K562 (cell line): ENCODE data around the gene ATAD3C. TPM values are rescaled to one million over a fixed set of nuclear protein-coding genes. Genes with fewer than 3 reads are reported as not detected.

Experiments used
- BHLHE40 ChIP-seq: IDR thresholded peaks from 2 replicates; pipeline ENCODE4 v1.6.1; 2011; ENCODE audit warnings: low read length, improper control_type of control experiment
- CTCF ChIP-seq, 3 experiments: IDR thresholded peaks in 2 of 3; conservative IDR thresholded peaks in 1 of 3; 2 replicates each; pipeline ENCODE4 v1.5.1; 2011 to 2012; ENCODE audit warnings: low read length in 3 of 3, mild to moderate bottlenecking in 3 of 3, control low read depth in 2 of 3, improper control_type of control experiment in 1 of 3, inconsistent platforms in 1 of 3, low read depth in 1 of 3, mixed read lengths in 1 of 3, moderate library complexity in 1 of 3; ENCODE audit not compliant: insufficient read depth in 2 of 3
- DPF2 ChIP-seq: fragments of 450-650 bp; IDR thresholded peaks from 2 replicates; pipeline ENCODE4 v1.6.1; 2016
- EHMT2 ChIP-seq: fragments of 450-650 bp; IDR thresholded peaks from 2 replicates; pipeline ENCODE4 v1.6.1; 2018; ENCODE audit warnings: antibody characterized with exemption
- ETS1 ChIP-seq: conservative IDR thresholded peaks from 2 replicates; pipeline ENCODE4 v1.6.1; 2011; ENCODE audit warnings: low read depth, mild to moderate bottlenecking, low read length; ENCODE audit not compliant: control insufficient read depth
- FOXJ2 ChIP-seq: fragments of 200-800 bp; sonication (Bioruptor generic); IDR thresholded peaks from 2 replicates; pipeline ENCODE4 v1.6.1; 2016; ENCODE audit warnings: missing genetic modification characterization, missing compliant biosample characterization
- GTF3C2 ChIP-seq: IDR thresholded peaks from 3 replicates; pipeline ENCODE4 v1.6.1; 2011; ENCODE audit warnings: borderline replicate concordance, mild to moderate bottlenecking, moderate library complexity; ENCODE audit not compliant: insufficient read length; ENCODE audit errors: extremely low read depth
- KLF13 ChIP-seq: fragments of 450-650 bp; IDR thresholded peaks from 2 replicates; pipeline ENCODE4 v1.6.1; 2016; ENCODE audit warnings: missing genetic modification characterization, low read depth, mild to moderate bottlenecking, missing compliant biosample characterization, moderate library complexity, borderline replicate concordance
- MAX ChIP-seq: sonication (generic); formaldehyde crosslinking; IDR thresholded peaks from 2 replicates; pipeline ENCODE4 v1.9.0; 2022; ENCODE audit warnings: mild to moderate bottlenecking, missing genetic modification reagents
- MEF2D ChIP-seq: conservative IDR thresholded peaks from 2 replicates; pipeline ENCODE4 v1.6.1; 2016; ENCODE audit warnings: low read depth, missing genetic modification characterization, missing compliant biosample characterization
- SMARCC2 ChIP-seq: fragments of 450-650 bp; IDR thresholded peaks from 2 replicates; pipeline ENCODE4 v1.6.1; 2017; ENCODE audit warnings: antibody characterized with exemption, moderate library complexity, mild to moderate bottlenecking, low read depth
- SOX6 ChIP-seq: fragments of 450-650 bp; IDR thresholded peaks from 2 replicates; pipeline ENCODE4 v1.6.1; 2014; ENCODE audit warnings: mild to moderate bottlenecking
- TBL1XR1 ChIP-seq, 2 experiments: IDR thresholded peaks; 2 replicates each; pipeline ENCODE4 v1.6.1; 2012; ENCODE audit warnings: improper control_type of control experiment in 2 of 2, low read length in 2 of 2, mild to moderate bottlenecking in 1 of 2
- UBTF ChIP-seq, 2 experiments: IDR thresholded peaks; 2 replicates each; pipeline ENCODE4 v1.6.1; 2012; ENCODE audit warnings: improper control_type of control experiment in 2 of 2, low read depth in 2 of 2, low read length in 2 of 2, borderline replicate concordance in 1 of 2
- ZKSCAN3 ChIP-seq: fragments of 250-450 bp; sonication (Bioruptor Pico); IDR thresholded peaks from 2 replicates; pipeline ENCODE4 v1.4.0; 2020
- ZNF146 ChIP-seq: IDR thresholded peaks from one replicate; pipeline ENCODE4 v1.6.1; 2018; ENCODE audit warnings: missing compliant biosample characterization; ENCODE audit not compliant: unreplicated experiment
- ZNF175 ChIP-seq: fragments of 200-800 bp; sonication (Bioruptor generic); IDR thresholded peaks from 2 replicates; pipeline ENCODE4 v1.6.1; 2016; ENCODE audit warnings: low read depth, mild to moderate bottlenecking, missing genetic modification characterization, missing compliant biosample characterization
- ZNF444 ChIP-seq: fragments of 250-450 bp; sonication (Bioruptor Pico); IDR thresholded peaks from 2 replicates; pipeline ENCODE4 v1.4.0; 2020; ENCODE audit warnings: mild to moderate bottlenecking, moderate library complexity
- polyA plus RNA-seq, 8 experiments: library from polyadenylated mRNA; depleted of rRNA in 4 of 8; stranded (reverse) in 5 of 8; unstranded in 3 of 8; fragments of >200 nt; fragmentation: Nextera tagmentation in 2 of 8; fragmentation: Illumina TruSeq in 1 of 8; extraction: Ambion mirVana in 2 of 8; extraction: Trizol in 1 of 8; gene quantifications; 2 replicates each; pipeline versions ENCODE4 v1.2.1 to v1.2.3, GENCODE V29; 2011 to 2014; ENCODE audit warnings: inconsistent platforms in 1 of 8, missing spikeins in 1 of 8
- total RNA-seq, 7 experiments: library from RNA; depleted of rRNA in 6 of 7; stranded (reverse); fragments of >200 nt in 6 of 7; fragmentation: Illumina TruSeq in 2 of 7; extraction: Trizol in 2 of 7; gene quantifications; 2 replicates each; pipeline versions ENCODE4 v1.2.1 to v1.2.3, GENCODE V29; 2011 to 2021; ENCODE audit warnings: low replicate concordance in 1 of 7

Gene ATAD3C
- total and polyA plus RNA-seq, 9 of the 15 experiments (the other 6 are each of a cell fraction or from before 2014, with no cell fraction given) = 0.03 to 0.18 TPM; not detected in 7

GRCh38 chr1:1432951-1433803 is 16.3 kb upstream of the ATAD3C start (continued):
- 0 out of 4 replicates have a peak, but pooled peaks of 1 of the 2 experiments have one; percentile 56 for TF ChIP-seq UBTF (IDR thresholded peaks at IDR 0.05; ENCODE audit: borderline replicate concordance in 1 of 2, low read depth in 2 of 2, low read length in 2 of 2)
- peak; percentile 54; the same call in 1 of the 2 replicates for TF ChIP-seq KLF13 (tag)
- no peak for TF ChIP-seq GTF3C2
- TF ChIP-seq EHMT2 = no peak
- no peak for TF ChIP-seq ZNF146 (CRISPR knock-in tag)
- no peak for TF ChIP-seq SMARCC2
- peak; percentile 32; the same call in 1 of the 2 replicates for TF ChIP-seq DPF2
- TF ChIP-seq FOXJ2 (tag) = no peak
- TF ChIP-seq BHLHE40 = peak; percentile 57
- peak in 1 of 2 experiments; percentile 71; a peak in 2 of 4 replicates for TF ChIP-seq TBL1XR1 (IDR thresholded peaks at IDR 0.05; ENCODE audit: low read length in 2 of 2)
- TF ChIP-seq ZKSCAN3 (CRISPR knock-in tag) = no peak
- no peak for TF ChIP-seq MEF2D (tag)
- TF ChIP-seq ZNF175 (CRISPR knock-in tag) = peak; percentile 69; the same call in 1 of the 2 replicates
- no peak for TF ChIP-seq CTCF (IDR thresholded peaks at IDR 0.05 in 2 of 3, conservative IDR thresholded peaks at IDR 0.05 in 1 of 3; ENCODE audit: insufficient read depth in 2 of 3, low read depth in 1 of 3, low read length in 3 of 3)
- peak; percentile 45; the same call in 1 of the 2 replicates for TF ChIP-seq ETS1
- TF ChIP-seq SOX6 = peak; percentile 85
- no peak for TF ChIP-seq MAX (CRISPR knock-in tag)
- TF ChIP-seq ZNF444 (CRISPR knock-in tag) = no peak
